ENCODE measurements around the gene PODXL2. TPM values are rescaled to one million over a fixed set of nuclear protein-coding genes. Genes with fewer than 3 reads are reported as not detected.

The PODXL2 gene
- total and polyA plus RNA-seq, 2 donors (not counting 1 experiment from before 2014, with no cell fraction given) = 3.1 to 4.0 TPM

DNA sequence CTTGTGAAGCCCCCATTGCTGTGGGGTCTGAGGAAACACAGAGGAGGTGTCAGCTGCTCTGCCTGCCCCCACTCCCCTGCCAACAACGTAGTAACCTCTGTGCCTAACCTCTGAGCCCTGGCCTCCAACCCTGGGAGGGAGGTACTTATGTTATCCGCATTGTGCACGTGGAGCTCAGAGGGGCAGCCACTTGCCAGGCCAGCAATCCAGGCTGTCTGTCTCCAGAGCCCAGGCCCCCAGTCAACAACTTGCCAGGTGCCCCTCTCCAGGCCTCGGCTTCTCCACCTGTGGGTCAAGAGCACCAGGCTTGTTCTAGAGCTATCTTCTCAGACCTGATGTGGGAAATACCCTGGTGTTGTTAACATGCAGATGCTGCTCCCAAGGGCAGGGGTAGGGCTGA is 41.1 kb upstream of the PODXL2 start:
- no peaks in the 10 kb centered on the region for H3K36me3 ChIP-seq (replicated peaks in 1 of 2; ENCODE audit: control extremely low read depth in 1 of 2, control insufficient read depth in 1 of 2, extremely low read depth in 1 of 2, insufficient read depth in 2 of 2, low read length in 1 of 2)
- no peak overlapping the region for H3K9ac ChIP-seq (ENCODE audit: low read length)
- H3K9me3 ChIP-seq (ENCODE audit: control extremely low read depth in 1 of 3, control insufficient read depth in 2 of 3, insufficient read depth in 1 of 3, low read length in 2 of 3) = no peaks in the 10 kb centered on the region
- peaks cover 16 to 23% of the 10 kb centered on the region in 2 donors for H3K4me1 ChIP-seq (ENCODE audit: control insufficient read depth in 2 of 2, insufficient read depth in 2 of 2, low read length in 2 of 2)
- no peak overlapping the region for H3K4me2 ChIP-seq (replicated peaks; ENCODE audit: low read depth, low read length, poor library complexity, severe bottlenecking)
- 83% methylated on average over 4 of the region's 4 CpGs for WGBS (ENCODE audit: insufficient coverage)
- intact Hi-C loops (cut with micrococcal nuclease) = no loop called here
- peaks cover 20% of the 10 kb centered on the region for H3K79me2 ChIP-seq (ENCODE audit: control insufficient read depth, insufficient read depth, low read length)
- H4K20me1 ChIP-seq (ENCODE audit: control insufficient read depth, insufficient read depth, low read length, poor library complexity, severe bottlenecking) = peaks cover 13% of the 10 kb centered on the region
- ChIA-PET CTCF (interaction anchor here (0.5 to 5.8 kb wide), 2 partner anchors 13 to 21 kb away, joined by 3 to 23 read pairs; no protein-coding TSS in a partner anchor), POLR2A (no interaction called here)
- H3K27ac Mint-ChIP-seq = no peak overlapping the region
- no peak overlapping the region for H3K4me3 ChIP-seq (ENCODE audit: control extremely low read depth in 1 of 5, extremely low read depth in 1 of 5, insufficient read depth in 1 of 5, low read depth in 2 of 5, low read length in 4 of 5)
- H3K27me3 ChIP-seq (replicated peaks in 1 of 4; ENCODE audit: control extremely low read depth in 1 of 4, control insufficient read depth in 3 of 4, insufficient read depth in 4 of 4, low read length in 3 of 4) = no peaks in the 10 kb centered on the region
- ATAC-seq (ENCODE audit: low read depth) (no peak), DNase-seq (no peak)
- H3K27ac ChIP-seq (ENCODE audit: low read length in 2 of 2) = no peak overlapping the region
- H3K9me3 Mint-ChIP-seq (ENCODE audit: insufficient read depth) = no peaks in the 10 kb centered on the region
- no peak for TF ChIP-seq EZH2 (IDR thresholded peaks at IDR 0.05; ENCODE audit: borderline replicate concordance, insufficient read depth, low read depth, low read length, poor library complexity, severe bottlenecking)
- TF ChIP-seq, protein P1, sequence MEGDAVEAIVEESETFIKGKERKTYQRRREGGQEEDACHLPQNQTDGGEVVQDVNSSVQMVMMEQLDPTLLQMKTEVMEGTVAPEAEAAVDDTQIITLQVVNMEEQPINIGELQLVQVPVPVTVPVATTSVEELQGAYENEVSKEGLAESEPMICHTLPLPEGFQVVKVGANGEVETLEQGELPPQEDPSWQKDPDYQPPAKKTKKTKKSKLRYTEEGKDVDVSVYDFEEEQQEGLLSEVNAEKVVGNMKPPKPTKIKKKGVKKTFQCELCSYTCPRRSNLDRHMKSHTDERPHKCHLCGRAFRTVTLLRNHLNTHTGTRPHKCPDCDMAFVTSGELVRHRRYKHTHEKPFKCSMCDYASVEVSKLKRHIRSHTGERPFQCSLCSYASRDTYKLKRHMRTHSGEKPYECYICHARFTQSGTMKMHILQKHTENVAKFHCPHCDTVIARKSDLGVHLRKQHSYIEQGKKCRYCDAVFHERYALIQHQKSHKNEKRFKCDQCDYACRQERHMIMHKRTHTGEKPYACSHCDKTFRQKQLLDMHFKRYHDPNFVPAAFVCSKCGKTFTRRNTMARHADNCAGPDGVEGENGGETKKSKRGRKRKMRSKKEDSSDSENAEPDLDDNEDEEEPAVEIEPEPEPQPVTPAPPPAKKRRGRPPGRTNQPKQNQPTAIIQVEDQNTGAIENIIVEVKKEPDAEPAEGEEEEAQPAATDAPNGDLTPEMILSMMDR (IDR thresholded peaks at IDR 0.05) = no peak
- no peak overlapping the region for H3K4me3 Mint-ChIP-seq
- no peak overlapping the region for H2AFZ ChIP-seq (ENCODE audit: insufficient read depth, low read depth, low read length, poor library complexity, severe bottlenecking)
- H3K27me3 Mint-ChIP-seq = no peaks in the 10 kb centered on the region
- H3K4me1 Mint-ChIP-seq = peaks cover 32% of the 10 kb centered on the region

DNA sequence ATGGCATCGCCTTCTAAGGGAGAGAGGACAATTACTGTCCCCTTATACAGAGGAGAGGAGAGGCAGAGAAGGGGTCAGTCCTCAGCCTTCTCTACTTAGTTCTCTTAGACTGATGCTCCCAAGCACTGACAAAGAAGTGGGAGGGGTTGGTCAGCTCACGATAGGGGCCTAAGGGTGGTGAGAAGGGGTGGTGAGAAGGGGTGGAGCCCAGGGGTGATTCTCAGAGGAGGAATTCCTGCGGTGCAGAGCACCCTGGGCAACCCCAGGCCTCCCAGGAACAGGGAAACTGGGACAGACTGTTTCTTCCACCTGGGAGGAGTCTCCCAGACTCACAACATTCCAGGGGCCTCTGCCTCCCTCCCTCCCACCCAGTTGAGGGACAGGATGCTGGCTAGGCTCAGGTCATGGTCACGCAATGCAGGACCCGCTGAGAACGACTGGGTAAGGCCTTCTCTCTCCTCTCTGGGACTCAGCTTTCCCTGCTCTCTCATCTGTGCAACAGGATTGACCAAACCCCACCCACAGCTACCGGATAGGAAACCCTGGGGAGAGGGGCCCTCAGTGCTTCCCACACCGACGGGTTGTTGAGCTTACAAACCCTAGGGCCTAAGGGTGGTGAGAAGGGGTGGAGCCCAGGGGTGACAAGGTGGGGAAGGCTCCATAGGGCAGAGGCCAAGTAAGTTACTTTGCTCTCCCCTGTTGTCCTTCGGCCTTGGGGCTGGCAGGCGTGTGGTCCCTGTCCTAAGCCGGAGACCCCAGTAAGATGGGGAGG is 40.0 kb upstream of the PODXL2 start:
- peaks cover 13% of the 10 kb centered on the region for H4K20me1 ChIP-seq (ENCODE audit: control insufficient read depth, insufficient read depth, low read length, poor library complexity, severe bottlenecking)
- H3K4me1 Mint-ChIP-seq = peaks cover 32% of the 10 kb centered on the region

More for the DNA sequence above, 40.0 kb upstream of the PODXL2 start:
- Histone ChIP-seq H3K27ac (ENCODE audit: low read length in 2 of 2) (no peak overlapping the region), H3K9me3 (ENCODE audit: control extremely low read depth in 1 of 3, control insufficient read depth in 2 of 3, insufficient read depth in 1 of 3, low read length in 2 of 3) (no peaks in the 10 kb centered on the region), H3K4me3 (ENCODE audit: control extremely low read depth in 1 of 5, extremely low read depth in 1 of 5, insufficient read depth in 1 of 5, low read depth in 2 of 5, low read length in 4 of 5) (peak overlapping the region in 4 of 5 experiments; percentile 69 to 87 (median 76)), H3K36me3 (replicated peaks in 1 of 2; ENCODE audit: control extremely low read depth in 1 of 2, control insufficient read depth in 1 of 2, extremely low read depth in 1 of 2, insufficient read depth in 2 of 2, low read length in 1 of 2) (no peaks in the 10 kb centered on the region), H3K4me1 (ENCODE audit: control insufficient read depth in 2 of 2, insufficient read depth in 2 of 2, low read length in 2 of 2) (peaks cover 16 to 23% of the 10 kb centered on the region in 2 donors), H3K4me2 (replicated peaks; ENCODE audit: low read depth, low read length, poor library complexity, severe bottlenecking) (peak overlapping the region; percentile 84), H3K79me2 (ENCODE audit: control insufficient read depth, insufficient read depth, low read length) (peaks cover 20% of the 10 kb centered on the region), H3K9ac (ENCODE audit: low read length) (peak overlapping the region; percentile 79), H2AFZ (ENCODE audit: insufficient read depth, low read depth, low read length, poor library complexity, severe bottlenecking) (peak overlapping the region; percentile 88), H3K27me3 (replicated peaks in 1 of 4; ENCODE audit: control extremely low read depth in 1 of 4, control insufficient read depth in 3 of 4, insufficient read depth in 4 of 4, low read length in 3 of 4) (no peaks in the 10 kb centered on the region)
- ChIA-PET POLR2A (interaction anchor here (0.7 kb wide), 1 partner anchor 478 kb away, joined by 4 read pairs; no protein-coding TSS in a partner anchor), CTCF (interaction anchor here (5.8 kb wide), 1 partner anchor 14 kb away, joined by 23 read pairs; no protein-coding TSS in a partner anchor)
- ATAC-seq (ENCODE audit: low read depth) = no peak
- H3K27ac Mint-ChIP-seq = peak overlapping the region; percentile 41
- H3K27me3 Mint-ChIP-seq = no peaks in the 10 kb centered on the region
- TF ChIP-seq, protein P1 (IDR thresholded peaks at IDR 0.05) = no peak
- no peak for TF ChIP-seq EZH2 (IDR thresholded peaks at IDR 0.05; ENCODE audit: borderline replicate concordance, insufficient read depth, low read depth, low read length, poor library complexity, severe bottlenecking)
- no peaks in the 10 kb centered on the region for H3K9me3 Mint-ChIP-seq (ENCODE audit: insufficient read depth)
- 52% methylated on average over 8 of the region's 12 CpGs for WGBS (ENCODE audit: insufficient coverage)
- intact Hi-C loops (cut with micrococcal nuclease) = no loop called here
- H3K4me3 Mint-ChIP-seq = peak overlapping the region; percentile 85
- DNase-seq = no peak

Data from B cell (primary cell).